Measurements from ENCODE around the gene RASD2.

RASD2 gene

GRCh38 chr22:35533365-35534029 lies 7.1 kb upstream of the RASD2 start:
- TF ChIP-seq CTCF (IDR thresholded peaks at IDR 0.05; ENCODE audit: control insufficient read depth, insufficient read depth, low read depth, low read length, missing control alignments) = no peak
- H3K4me3 ChIP-seq (ENCODE audit: control insufficient read depth, low read depth, low read length) = no peak overlapping the region
- DNase-seq (ENCODE audit: low read depth) = no peak

GRCh38 chr22:35534091-35534490 lies 6.5 kb upstream of the RASD2 start:
- DNase-seq (ENCODE audit: low read depth) = no peak
- no peak for TF ChIP-seq CTCF (IDR thresholded peaks at IDR 0.05; ENCODE audit: control insufficient read depth, insufficient read depth, low read depth, low read length, missing control alignments)
- no peak overlapping the region for H3K4me3 ChIP-seq (ENCODE audit: control insufficient read depth, low read depth, low read length)

GRCh38 chr22:35537232-35537631 lies 3.4 kb upstream of the RASD2 start:
- no peak for TF ChIP-seq CTCF (IDR thresholded peaks at IDR 0.05; ENCODE audit: control insufficient read depth, insufficient read depth, low read depth, low read length, missing control alignments)
- no peak for DNase-seq (ENCODE audit: low read depth)
- no peak overlapping the region for H3K4me3 ChIP-seq (ENCODE audit: control insufficient read depth, low read depth, low read length)

- peak; percentile 61 for TF ChIP-seq CTCF (IDR thresholded peaks at IDR 0.05; ENCODE audit: control insufficient read depth, insufficient read depth, low read depth, low read length, missing control alignments)
- no peak for DNase-seq (ENCODE audit: low read depth)
- no peak overlapping the region for H3K4me3 ChIP-seq (ENCODE audit: control insufficient read depth, low read depth, low read length)
Measured at GRCh38 chr22:35538801-35539321, 1.8 kb upstream of the RASD2 start.

- no peak for DNase-seq (ENCODE audit: low read depth)
- no peak for TF ChIP-seq CTCF (IDR thresholded peaks at IDR 0.05; ENCODE audit: control insufficient read depth, insufficient read depth, low read depth, low read length, missing control alignments)
- no peak overlapping the region for H3K4me3 ChIP-seq (ENCODE audit: control insufficient read depth, low read depth, low read length)
Measured at GRCh38 chr22:35539487-35539886, 1.1 kb upstream of the RASD2 start.

- peak overlapping the region; percentile 74 for H3K4me3 ChIP-seq (ENCODE audit: control insufficient read depth, low read depth, low read length)
- no peak for TF ChIP-seq CTCF (IDR thresholded peaks at IDR 0.05; ENCODE audit: control insufficient read depth, insufficient read depth, low read depth, low read length, missing control alignments)
- DNase-seq (ENCODE audit: low read depth) = no peak
Measured at GRCh38 chr22:35539910-35540594, 579 bp upstream of the RASD2 start.
